NCI-H2029 (cell line): ENCODE measurements around the gene COA8.

Experiments
- DNase-seq: peaks from one replicate; lab custom pipeline; 2025; lab: John Stamatoyannopoulos, UW

COA8 gene

DNA sequence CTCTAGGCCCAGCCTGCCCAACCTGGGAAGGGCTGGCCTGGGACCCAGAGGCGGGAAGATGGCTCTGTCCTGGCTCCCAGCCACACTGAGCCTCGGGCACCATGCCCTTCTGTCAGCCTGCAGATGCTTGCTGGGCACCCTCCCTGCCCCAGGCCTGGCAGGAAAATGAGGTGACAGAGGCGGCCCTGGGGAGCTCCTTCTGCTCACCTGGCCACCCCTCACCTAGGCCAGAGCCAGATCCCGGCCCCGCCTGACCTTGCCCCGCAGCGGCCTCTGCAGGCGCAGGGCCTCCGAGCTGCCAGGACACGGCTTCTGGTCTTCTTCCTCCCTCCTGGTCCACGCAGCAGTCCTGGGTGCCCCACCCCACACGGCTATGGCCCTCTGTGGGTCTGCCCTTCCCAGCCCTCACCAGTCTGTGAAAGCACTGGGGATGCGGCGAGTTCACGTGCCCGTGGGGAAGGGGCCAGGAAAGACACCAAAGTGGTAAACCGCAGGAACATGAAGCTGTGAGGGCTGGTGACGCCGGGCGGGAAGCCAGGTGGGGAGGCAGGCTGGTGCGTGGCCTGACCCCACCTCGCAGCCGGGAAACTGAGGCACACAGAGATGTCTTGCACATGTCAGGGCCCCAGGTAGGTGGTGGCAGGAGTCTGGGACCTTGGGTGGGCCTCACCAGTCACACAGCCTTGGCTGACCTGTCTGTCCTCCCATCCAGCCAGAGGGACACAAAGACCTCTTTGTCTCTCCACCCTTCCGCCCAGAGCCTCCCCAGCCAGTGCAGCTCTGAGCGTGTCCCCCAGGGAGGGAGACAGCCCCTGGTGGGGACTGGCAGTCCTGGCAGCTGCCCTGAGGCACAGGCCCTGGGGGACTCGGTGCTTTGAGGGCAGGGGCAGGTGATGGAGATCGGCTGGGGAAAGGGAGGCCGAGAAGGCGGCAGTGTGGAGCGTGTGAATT, 13.1 kb upstream of the COA8 start:
- no peak for DNase-seq

DNA sequence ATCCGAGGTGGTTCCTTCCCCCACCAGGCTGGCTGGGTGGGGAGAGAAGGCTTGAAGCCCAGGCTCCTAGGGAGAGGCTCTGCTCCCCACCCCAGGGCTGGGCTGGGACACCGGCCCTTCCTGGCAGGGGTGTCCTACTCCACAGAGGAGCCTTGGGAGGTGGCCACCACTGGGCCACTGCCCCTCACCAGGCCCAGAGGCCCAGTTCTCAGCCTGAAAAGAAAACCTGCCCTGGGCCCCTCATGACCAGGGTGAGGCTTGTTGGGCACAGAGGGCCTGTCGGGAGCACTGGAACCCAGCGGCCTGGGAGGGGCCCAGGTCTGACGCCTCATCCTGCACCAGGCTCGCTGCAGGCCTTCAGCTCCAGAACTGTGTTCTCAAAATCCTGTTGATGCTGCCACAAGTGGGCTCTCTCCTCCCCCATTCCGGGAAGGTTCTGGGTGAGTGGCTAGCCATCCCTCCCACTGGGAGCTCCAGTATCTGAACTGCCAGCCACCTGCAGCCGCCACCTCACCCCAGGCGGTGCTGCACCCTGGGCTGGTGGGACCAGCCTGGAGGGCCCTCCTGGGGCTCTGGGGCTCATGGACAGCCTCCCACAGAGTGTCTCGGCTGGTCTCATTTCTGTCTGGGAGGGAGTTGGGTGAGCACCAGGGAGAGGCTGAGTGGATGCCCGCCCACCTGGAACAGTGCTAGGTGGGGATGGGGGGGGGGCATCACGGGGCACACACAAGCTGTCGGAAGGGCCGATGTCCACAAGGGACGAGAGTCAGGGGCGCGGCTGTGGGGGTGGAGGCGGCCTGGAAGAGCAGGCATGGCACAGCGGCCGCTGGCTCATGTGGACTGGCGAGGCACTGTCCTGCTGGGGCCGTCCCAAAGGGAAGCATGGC, 12.1 kb upstream of the COA8 start:
- DNase-seq: no peak

DNA sequence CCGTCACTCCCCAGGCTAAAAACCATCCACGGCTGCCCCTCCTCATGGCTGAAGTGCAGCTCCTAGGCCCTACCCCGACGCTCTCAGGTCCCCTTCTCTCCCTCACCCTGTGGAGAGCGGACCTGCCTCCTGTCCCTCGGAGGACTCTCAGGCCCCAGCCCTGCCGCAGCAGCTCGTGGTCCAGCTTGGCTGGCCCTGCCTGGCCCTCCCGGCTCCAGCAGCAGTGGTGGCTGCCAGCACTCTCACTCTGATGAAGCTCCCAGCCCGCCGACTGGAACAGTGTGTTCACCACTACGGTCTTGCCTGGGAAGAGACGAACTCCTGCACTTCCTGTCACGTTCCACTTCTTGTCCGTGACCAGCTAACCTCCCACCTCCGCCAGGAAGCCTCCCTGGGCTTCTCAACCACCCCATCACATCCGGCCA, 11.4 kb upstream of the COA8 start:
- no peak for DNase-seq

DNA sequence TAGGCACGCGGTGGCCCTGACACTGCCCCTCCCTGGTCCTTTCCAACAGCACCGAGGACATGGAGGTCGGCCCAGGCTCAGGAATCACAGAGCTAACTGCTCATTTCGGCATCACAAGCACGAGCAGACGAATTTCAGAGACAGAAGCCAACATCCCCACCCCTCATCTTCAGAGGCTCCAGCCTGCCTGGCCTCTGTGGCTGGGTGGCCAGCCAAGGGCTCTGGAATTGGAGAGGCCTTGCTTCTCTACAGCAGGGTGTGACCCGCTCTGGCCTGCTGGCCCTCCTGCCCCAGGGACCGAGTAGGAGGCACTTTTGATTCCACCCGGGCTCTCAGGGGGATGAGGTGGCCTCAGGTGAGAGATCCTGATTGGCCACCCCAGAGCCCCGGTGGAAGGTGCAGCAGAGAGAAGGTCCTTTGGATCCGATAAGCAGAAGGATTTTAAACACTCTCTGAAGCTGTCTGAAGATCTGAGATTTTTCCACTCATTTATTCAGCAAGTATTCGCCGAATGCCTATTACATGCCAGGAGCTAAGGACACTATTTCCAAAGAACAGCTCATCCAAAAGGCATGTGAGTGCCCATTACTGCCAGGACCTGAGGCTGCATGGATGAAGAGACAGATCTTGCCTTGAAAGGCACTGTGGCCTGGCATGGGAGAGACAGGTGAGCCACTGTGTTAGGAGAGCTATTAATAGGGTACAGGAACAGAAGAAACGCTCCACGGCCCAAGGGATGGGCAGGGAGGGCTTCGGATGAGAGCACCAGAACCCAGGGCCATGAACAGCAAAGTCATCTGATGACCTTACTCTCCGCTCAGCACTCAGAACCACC, 10.5 kb upstream of the COA8 start:
- no peak for DNase-seq

DNA sequence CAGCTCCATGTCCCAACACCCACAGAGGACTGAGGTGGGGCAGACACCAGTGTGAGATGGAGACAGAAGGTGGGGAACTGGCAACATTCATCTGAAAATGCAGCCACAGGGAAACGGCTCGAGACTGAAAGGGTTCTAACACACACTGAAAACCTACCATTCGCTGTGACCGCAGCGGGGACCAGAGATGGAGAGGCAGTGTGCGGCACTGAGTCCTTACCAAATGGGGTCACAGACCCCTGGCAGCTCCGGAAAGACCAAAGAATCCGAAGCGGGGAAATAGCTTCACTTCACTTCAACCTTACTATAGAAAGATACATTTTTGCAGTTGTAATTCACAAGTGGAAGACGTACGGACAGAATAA, 9.9 kb upstream of the COA8 start:
- DNase-seq: no peak

DNA sequence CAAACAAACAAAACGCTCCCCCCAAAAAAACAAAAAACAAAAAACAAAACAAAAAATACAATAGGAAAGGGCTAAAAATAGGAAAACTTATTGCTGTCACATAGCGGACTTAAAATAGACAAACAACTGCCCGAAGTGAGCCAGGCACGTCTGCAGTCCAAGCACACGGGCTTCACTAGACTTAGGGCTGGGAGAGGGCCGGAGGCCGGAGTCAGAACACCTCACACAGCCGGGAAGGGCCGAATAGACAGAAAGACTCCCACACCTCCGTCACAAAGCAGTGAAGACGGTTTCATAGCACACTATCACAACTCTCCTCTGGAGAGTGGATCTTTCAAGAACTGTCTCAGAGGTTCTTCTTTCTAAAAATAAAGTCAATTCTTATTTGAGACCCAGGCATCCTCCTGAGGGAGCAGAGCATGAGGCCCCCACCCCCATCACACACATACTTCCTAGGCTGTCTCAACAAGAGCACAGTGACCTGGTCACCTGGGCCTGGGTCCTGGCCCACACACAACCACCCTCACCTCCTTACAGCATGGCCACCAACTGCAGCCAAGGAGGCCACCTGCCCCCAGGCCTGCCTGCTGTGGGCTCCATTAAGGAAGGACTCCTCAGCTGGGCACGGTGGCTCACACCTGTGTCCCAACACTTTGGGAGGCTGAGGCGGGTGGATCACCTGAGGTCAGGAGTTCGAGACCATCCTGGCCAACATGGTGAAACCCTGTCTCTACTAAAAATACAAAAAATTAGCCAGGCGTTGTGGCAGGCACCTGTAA, 7.0 kb upstream of the COA8 start:
- DNase-seq: no peak

DNA sequence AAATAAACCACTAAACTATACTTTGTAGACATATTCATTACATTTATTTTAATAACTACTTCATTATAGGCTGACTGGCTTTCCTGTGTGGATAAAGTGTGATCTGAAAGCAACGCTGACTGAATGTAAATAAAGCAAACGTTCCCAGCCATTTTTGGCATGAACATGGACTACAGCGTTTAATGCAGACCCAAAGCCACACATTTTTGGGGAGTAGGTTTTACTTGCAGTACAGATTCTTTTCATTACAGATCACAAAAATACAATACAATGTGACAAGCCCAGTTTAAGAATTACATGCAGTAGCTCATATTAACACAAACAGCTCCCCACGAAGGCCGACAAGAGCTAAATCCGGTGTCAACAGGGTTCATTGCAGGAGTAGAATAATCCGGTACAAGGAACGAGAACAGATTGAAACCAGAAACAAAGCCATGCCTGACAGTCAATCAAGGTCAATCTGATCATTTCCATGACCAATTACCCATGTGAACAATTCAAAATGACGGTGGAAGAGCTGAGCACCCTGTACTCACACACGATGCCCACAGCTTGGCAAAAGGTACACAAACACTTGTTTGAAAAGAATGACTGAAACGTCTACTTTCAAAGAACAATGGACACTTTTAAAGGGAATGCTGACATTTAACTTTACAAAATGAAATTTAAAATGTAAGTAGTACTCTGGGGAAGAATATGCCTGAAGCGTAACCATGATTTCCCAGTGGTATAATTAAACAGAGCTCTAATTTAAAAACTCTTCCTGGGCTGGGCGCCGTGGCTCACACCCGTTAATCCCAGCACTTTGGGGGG, 5.6 kb upstream of the COA8 start:
- no peak for DNase-seq

DNA sequence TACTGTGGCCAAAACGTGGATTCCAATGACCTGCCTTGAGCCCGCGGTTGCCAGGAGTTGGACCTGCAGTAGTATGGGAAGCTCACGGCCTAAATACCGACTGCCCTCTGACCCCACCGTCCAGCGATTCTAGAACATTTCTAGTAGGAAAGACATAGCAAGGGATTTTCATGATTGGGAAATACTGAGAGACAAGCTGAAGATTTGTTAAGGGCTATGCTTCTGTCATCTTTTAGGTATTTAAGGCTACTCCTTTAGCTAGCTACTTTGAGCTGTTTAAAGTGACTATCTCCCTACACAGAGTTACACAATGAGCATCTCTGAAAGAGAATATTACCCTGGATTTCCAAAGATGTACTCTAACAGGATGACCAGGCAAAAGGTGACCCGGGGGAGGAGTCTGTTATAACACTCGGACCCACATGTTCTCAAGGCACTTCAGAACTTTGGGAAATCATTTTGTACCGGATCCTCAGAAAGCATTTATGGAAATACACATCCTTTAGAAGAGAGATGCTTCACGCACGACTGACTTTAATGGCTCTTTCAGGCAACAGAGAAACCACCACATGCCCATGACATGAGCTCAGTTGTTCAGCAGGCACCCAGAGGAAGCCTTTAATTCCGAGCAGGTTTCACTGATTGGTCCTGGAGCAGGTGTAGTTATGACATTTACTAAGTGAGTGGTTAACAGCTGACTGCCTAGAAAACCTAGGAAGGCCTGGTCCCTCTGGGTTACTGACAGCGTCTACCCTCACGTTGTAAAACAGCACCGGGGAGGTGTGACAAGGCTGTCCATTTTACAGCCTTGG, 4.5 kb upstream of the COA8 start:
- no peak for DNase-seq

DNA sequence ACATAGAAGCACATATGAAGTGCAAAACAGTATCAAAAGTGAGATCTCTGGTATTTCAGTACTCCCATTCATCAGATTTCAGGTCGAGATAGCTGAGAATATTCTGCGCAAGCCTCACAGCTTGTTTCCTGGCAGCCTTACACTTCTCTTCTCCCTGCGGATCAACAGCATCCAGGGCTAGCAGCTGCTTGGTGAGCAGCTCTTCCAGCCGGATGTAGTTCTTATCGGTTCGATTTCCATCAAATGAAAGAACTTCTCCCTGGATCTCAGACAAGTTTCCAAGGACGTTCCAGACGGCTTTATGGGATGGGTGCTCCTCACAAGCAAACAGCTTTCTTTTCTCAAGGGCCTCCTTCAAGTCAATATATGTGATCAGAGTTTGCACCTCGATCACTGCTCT, 3.0 kb upstream of the COA8 start:
- DNase-seq: no peak

DNA sequence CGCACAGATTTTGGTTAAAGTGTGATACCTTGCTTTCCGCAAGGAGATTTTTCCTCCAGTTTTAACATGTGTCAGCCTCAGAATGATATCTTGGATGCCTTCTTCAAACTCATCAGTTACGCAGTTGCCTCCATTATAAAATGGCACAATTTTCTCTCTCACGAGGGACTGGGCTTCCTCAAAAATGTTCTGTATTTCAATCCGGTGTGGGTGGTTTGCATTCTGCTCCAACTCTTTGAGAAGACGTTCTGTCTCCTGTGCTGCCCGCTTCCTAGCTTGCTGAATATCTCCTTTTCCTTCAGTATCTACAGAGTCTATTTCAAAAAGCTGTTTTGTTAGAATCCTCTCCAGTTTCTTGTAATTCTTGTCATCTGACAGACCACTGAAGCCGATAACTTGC, 2.1 kb upstream of the COA8 start:
- no peak for DNase-seq

DNA sequence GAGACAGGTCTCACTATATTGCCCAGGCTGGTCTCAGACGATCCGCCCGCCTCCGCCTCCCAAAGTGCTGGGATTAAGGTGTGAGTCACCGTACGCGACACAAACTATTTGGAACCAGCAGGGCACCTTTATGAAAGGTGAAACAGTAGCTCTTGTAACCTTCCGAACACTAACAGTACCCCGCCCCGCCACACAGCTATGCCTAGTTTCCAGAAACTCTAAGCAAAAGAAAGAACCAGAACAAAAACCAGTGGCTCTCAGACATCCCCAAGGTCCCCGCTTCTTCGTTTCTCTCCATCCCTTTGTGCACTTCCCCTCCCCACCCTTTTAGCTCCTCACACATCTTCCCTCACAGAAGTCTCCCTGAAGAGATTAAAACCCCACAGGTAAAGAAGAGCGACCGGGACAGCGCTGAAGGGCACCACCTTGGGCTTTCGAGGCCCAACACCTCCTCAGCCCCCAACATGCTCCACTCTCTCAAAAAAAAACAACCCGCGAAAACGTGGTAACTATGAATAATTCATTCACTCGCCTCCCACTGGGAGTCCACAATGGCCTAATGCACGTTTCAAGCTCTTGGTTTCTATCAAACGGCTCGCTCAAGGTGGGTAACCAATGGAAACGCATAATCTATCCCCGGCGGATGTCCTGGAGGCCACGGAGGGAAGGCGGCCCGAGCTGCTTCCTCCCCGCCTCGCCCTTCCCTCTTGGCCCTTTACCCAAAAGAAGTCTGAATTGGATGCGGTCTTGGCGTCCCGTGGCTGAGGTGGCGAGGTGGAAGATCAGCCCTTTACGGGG, 1.2 kb upstream of the COA8 start:
- DNase-seq: no peak

DNA sequence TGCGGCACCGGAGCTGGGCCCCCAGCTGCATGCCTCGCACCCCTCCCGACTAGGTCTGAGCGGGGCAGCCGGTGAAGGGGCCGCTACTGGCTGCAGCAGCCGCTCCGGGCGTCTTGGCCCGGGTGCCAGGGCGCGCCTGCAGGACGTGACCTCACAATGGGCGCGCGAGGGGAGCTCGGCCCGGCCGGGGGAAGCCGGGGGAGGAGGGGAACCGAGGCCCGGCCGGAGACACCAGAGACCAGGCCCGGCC, 656 bp upstream of the COA8 start:
- no peak for DNase-seq

DNA sequence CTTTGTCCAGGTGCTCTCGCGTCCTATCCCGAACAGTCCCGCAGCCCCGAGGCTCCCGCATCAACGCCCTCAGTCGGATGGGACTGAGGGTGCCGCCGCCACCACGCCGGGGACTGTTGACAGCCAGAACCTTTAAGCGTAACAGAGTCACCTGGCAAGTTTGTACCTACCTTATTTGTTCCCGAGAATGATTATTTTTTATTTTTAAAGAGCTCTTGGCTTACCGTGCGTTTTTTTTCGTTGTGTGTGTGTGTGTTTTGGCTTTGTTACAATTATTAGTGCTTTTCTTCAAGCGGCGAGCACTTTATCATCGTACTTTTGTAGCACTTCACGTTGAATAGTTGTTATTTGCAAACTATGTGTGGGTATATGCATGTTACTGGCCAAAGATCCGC, 463 bp downstream of the COA8 start:
- no peak for DNase-seq

DNA sequence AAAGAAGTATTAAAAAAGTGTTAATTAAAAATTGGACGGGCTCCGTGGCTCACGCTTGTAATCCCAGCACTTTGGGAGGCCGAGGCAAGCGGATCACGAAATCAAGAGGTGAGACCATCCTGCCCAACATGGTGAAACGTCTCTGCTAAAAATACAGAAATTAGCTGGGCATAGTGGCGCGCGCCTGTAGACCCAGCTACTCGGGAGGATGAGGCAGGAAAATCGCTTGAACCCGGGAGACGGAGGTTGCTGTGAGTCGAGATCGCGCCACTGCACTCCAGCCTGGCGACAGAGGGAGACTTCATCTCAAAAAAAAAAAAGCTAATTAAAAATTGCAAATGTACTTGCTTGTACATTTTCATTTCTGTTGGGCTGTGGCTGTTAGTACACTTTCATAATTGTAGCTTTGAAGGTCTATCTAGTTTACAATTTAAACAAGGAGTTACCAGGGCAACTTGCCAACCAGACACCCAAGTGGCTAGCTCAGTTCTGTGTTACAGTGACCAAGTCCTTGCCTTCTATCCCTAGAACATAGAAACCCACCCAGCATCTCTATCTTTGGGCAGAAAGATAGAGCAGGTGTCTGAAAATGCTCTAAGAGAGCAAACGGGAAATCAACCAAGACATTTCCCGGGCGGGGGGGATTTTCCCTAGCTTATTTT, 1.2 kb downstream of the COA8 start:
- no peak for DNase-seq

DNA sequence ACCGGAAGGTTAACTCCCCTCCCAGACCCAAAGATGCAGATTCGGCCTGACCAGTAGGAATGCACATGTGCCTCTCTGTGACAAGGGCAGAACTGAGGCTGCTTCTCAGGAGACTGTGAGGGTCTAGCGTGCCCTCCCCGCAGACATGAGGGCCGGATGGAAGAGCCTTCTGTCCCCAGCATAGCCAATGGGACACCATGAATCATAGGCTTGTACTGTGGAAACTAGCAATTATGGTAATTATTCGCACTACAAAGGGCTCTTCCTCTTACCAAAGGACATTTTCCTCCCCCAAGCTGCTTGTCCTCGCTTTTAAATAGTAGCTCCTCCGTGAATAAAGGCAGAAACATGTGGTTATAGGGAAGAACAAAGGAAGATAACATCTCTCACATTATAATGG, 6.2 kb downstream of the COA8 start:
- DNase-seq: no peak

DNA sequence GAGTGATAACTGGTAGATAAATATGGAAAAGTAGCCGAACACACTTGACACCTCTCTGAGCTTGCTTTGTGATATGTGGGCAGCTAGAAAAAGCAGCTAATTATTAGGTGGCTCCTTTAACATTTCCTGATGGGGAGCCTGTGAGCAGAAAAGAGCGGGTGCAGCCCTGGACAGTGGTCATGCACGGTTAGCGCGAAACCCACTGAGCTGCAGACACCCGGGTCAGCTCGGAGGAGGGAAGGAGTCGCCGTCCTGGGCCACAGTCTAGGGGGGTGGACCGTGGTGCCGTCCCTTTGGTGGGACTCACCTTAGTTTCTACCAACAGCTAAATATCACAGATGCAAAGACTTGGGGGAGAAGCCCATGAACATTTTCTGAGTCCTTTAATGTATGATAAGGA, 6.6 kb downstream of the COA8 start:
- no peak for DNase-seq

DNA sequence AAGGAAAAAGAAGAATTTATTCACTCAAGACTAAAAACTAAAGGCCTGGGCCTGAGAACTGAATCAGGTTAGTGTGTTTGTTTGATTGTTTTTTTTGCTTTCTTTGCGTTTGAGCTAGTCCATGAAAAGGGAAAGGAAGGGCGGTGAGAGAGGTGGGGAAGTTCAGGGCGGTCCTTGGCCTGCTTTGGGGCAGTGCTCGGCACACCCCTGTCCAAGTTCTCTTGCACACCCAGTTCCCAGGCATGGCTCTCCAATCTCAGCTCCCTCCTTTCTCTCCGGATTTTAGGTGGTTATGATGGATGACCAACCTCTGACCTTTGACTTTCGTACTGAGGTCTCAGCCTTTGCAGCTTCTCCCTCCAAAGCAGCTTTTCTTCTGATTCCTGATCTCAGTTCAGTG, 11.3 kb downstream of the COA8 start:
- DNase-seq: no peak

DNA sequence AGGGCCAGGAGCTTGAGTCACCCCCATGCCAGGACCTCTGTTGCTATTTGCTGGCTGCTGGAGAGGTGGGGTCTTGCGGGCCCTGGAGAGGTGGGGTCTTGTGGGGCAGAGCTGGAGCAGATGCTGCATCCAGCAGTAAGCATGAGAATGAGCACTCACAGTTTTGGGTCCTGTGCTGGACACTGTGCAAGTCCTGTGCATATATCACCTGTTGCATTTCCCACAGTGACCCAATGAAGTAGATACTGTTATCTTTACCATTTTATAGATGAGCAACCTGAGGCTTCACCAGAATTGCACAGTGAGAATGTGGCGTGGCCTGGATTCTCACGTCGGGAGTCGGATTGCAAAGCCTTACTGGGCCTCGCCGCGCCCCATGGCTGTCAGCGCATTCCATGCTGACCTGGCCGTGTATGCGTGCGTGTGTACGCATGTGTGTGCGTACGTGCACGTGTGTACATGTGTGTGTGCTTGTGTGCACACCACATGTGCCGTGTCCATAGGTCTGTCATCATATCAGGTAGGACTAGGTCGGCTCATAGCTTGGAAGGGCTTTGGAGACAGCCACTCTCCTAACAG, 12.0 kb downstream of the COA8 start:
- no peak for DNase-seq
